Osteoblast (primary cell): ENCODE measurements around the gene USH2A. TPM values are rescaled to one million over a fixed set of nuclear protein-coding genes. Genes with fewer than 3 reads are reported as not detected.

Source experiments
- DNase-seq: peaks from one replicate; pipeline ENCODE4 v3.0.0; 2011; ENCODE audit warnings: low spot score, mixed read lengths; ENCODE audit not compliant: insufficient read length; ENCODE audit errors: missing footprints
- H2AFZ ChIP-seq: 2 replicates; pipeline ENCODE4 v1.6.0; 2011; ENCODE audit warnings: mild to moderate bottlenecking, low read length
- H3K27ac ChIP-seq: 2 replicates; pipeline ENCODE4 v1.5.1; 2011; ENCODE audit warnings: mild to moderate bottlenecking, low read depth, low read length, moderate library complexity
- H3K27me3 ChIP-seq: 2 replicates; pipeline ENCODE4 v1.6.0; 2012; ENCODE audit warnings: mild to moderate bottlenecking, control low read depth, inconsistent platforms, low read length, moderate library complexity; ENCODE audit not compliant: insufficient read depth
- H3K36me3 ChIP-seq: 2 replicates; pipeline ENCODE4 v1.5.1; 2011; ENCODE audit warnings: mild to moderate bottlenecking, low read length, control low read depth, moderate library complexity; ENCODE audit not compliant: insufficient read depth
- H3K4me1 ChIP-seq: 2 replicates; pipeline ENCODE4 v1.5.1; 2011; ENCODE audit warnings: mild to moderate bottlenecking, low read length, control low read depth, moderate library complexity; ENCODE audit not compliant: insufficient read depth
- H3K4me2 ChIP-seq: 2 replicates; pipeline ENCODE4 v1.6.0; 2011; ENCODE audit warnings: mild to moderate bottlenecking, low read length; ENCODE audit not compliant: insufficient read depth
- H3K4me3 ChIP-seq: fragments of 200-600 bp; sonication (generic); 3 replicates; pipeline ENCODE4 v1.5.1; 2012; ENCODE audit warnings: mild to moderate bottlenecking, low read length, inconsistent platforms; ENCODE audit not compliant: insufficient read depth
- H3K79me2 ChIP-seq: 2 replicates; pipeline ENCODE4 v1.6.0; 2012; ENCODE audit warnings: mild to moderate bottlenecking, low read length, control low read depth, inconsistent platforms; ENCODE audit not compliant: insufficient read depth
- H3K9me3 ChIP-seq: 2 replicates; pipeline ENCODE4 v1.5.1; 2011; ENCODE audit warnings: low read depth, low read length, control low read depth
- H4K20me1 ChIP-seq: 2 replicates; pipeline ENCODE4 v1.6.0; 2012; ENCODE audit warnings: mild to moderate bottlenecking, low read length, control low read depth; ENCODE audit not compliant: insufficient read depth
- total RNA-seq: library from RNA; depleted of rRNA; stranded (reverse); fragments of >200 nt; gene quantifications from 2 replicates; pipeline ENCODE4 v1.2.3, GENCODE V29; 2012
- TF ChIP-seq, protein P1 (sequence below): IDR thresholded peaks from 2 replicates; pipeline ENCODE4 v1.5.1; 2011; ENCODE audit warnings: mild to moderate bottlenecking, low read depth, low read length, moderate library complexity; ENCODE audit errors: extremely low read depth

The USH2A gene
- total RNA-seq, 1 donor: under 0.01 TPM

DNA sequence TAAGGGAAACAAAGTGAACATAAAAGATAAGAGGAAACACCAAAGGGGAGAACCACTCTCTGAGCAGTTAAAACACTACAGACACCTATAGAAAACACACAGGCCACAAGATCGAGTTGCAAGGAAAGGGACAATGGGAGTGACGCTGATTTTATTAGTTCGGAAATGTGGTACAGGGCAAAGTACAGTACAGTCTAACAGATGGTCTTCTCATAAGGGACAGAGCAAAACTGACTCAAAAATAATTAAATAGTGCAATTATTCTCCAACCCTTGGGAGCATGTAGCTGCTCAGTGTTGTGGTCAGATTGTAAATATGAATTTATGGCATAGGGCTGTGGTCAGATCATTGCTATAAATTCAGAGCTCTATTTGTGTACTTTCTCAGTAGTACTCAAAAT, 352.0 kb downstream of the USH2A start:
- Histone ChIP-seq H3K36me3 (no peaks in the 10 kb centered on the region), H3K27me3 (no peaks in the 10 kb centered on the region), H3K27ac (no peak overlapping the region), H4K20me1 (no peaks in the 10 kb centered on the region), H3K9me3 (no peaks in the 10 kb centered on the region), H3K4me2 (no peak overlapping the region), H3K4me1 (no peaks in the 10 kb centered on the region), H3K4me3 (no peak overlapping the region), H2AFZ (no peak overlapping the region), H3K79me2 (no peaks in the 10 kb centered on the region)
- no peak for DNase-seq
- TF ChIP-seq, protein P1, sequence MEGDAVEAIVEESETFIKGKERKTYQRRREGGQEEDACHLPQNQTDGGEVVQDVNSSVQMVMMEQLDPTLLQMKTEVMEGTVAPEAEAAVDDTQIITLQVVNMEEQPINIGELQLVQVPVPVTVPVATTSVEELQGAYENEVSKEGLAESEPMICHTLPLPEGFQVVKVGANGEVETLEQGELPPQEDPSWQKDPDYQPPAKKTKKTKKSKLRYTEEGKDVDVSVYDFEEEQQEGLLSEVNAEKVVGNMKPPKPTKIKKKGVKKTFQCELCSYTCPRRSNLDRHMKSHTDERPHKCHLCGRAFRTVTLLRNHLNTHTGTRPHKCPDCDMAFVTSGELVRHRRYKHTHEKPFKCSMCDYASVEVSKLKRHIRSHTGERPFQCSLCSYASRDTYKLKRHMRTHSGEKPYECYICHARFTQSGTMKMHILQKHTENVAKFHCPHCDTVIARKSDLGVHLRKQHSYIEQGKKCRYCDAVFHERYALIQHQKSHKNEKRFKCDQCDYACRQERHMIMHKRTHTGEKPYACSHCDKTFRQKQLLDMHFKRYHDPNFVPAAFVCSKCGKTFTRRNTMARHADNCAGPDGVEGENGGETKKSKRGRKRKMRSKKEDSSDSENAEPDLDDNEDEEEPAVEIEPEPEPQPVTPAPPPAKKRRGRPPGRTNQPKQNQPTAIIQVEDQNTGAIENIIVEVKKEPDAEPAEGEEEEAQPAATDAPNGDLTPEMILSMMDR: no peak

DNA sequence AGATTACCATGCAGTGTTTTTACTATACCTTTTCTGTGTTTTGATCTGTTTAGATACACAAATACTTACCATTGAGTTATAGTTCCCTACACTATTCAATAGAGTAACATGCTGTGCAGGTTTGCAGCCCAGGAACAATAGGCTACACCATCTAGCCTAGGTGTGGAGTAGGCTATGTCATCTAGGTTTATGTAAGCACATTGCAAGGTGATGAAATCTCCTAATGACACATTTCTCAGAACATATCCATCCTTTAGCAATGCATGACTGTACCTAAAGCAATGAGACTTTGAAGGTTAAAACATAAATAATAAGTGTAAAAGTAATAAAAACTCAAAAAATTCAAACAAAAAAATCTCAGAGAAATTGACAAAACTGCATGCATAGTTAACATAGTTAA, 358.6 kb downstream of the USH2A start:
- Histone ChIP-seq H3K79me2 (no peaks in the 10 kb centered on the region), H3K27ac (no peak overlapping the region), H2AFZ (no peak overlapping the region), H3K27me3 (no peaks in the 10 kb centered on the region), H3K4me2 (no peak overlapping the region), H3K4me1 (no peaks in the 10 kb centered on the region), H4K20me1 (no peaks in the 10 kb centered on the region), H3K9me3 (no peaks in the 10 kb centered on the region), H3K4me3 (no peak overlapping the region), H3K36me3 (no peaks in the 10 kb centered on the region)
- TF ChIP-seq, protein P1: no peak
- DNase-seq: no peak

DNA sequence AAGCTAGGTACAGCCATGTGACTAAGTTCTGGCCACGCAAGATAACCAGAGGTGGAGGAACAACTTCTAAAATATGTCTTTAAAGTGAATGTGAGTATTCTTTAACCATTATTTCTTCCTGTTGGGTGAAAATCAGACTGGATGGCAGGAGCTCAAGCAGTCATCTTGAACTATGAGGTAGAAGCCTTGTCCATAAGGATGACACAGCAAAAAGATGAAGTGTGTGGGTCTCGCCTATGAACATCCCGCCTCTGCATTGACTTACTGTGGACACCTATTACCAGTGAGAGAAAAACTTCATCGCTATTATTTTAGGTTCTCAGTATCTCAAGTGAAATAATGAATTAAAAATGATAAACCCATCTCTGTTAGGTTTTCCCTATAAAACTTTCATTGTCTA, 365.3 kb downstream of the USH2A start:
- Histone ChIP-seq H3K27me3 (no peaks in the 10 kb centered on the region), H2AFZ (no peak overlapping the region), H3K4me2 (no peak overlapping the region), H3K4me3 (no peak overlapping the region), H3K4me1 (no peaks in the 10 kb centered on the region), H4K20me1 (no peaks in the 10 kb centered on the region), H3K79me2 (no peaks in the 10 kb centered on the region), H3K27ac (no peak overlapping the region), H3K9me3 (no peaks in the 10 kb centered on the region), H3K36me3 (no peaks in the 10 kb centered on the region)
- TF ChIP-seq, protein P1: no peak
- no peak for DNase-seq

DNA sequence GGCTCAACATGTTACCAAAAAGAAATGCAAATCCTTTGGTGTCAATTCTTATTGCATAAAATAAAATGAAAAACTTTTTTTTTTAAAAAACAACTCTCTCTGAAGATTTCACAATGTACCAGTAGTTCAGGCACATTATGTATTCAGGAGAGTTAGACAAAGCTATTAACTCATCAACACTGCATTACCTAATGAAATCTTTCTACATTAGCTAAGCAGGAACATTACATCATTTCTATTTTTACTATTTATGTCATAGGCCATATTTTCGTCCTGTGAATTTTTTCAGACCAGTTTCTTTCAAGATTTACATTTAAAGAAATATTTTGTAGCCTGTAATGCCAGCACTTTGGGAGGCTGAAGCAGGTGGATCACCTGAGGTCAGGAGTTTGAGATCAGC, 366.2 kb downstream of the USH2A start:
- no peaks in the 10 kb centered on the region for H3K36me3 ChIP-seq
- H3K9me3 ChIP-seq: no peaks in the 10 kb centered on the region
- TF ChIP-seq, protein P1: no peak
- H3K27me3 ChIP-seq: no peaks in the 10 kb centered on the region
- no peaks in the 10 kb centered on the region for H3K4me1 ChIP-seq
- H3K79me2 ChIP-seq: no peaks in the 10 kb centered on the region
- H3K4me2 ChIP-seq: no peak overlapping the region
- no peak overlapping the region for H3K4me3 ChIP-seq
- H4K20me1 ChIP-seq: no peaks in the 10 kb centered on the region
- no peak overlapping the region for H2AFZ ChIP-seq
- no peak for DNase-seq
- no peak overlapping the region for H3K27ac ChIP-seq
